Fibroblast of skin of back (primary cell): ENCODE measurements around the gene TYSND1.
"Not testable (repeated sequence)": the region's sequence is repeated elsewhere in the genome, so short reads cannot be mapped to it uniquely, and the experiment has no call there.

Experiments
- DNase-seq: peaks from one replicate; pipeline ENCODE4 v3.0.0-alpha.2; 2013

Gene TYSND1

GRCh38 chr10:70106958-70107791 is 39.3 kb downstream of the TYSND1 start:
- peak; percentile 26 for DNase-seq

- no peak for DNase-seq
These were observed 44.8 kb downstream of the TYSND1 start for GRCh38 chr10:70101668-70102067.

GRCh38 chr10:70101068-70101562 is 45.4 kb downstream of the TYSND1 start:
- not testable (repeated sequence) for DNase-seq

GRCh38 chr10:70098271-70098670 is 48.2 kb downstream of the TYSND1 start:
- no peak for DNase-seq

DNA sequence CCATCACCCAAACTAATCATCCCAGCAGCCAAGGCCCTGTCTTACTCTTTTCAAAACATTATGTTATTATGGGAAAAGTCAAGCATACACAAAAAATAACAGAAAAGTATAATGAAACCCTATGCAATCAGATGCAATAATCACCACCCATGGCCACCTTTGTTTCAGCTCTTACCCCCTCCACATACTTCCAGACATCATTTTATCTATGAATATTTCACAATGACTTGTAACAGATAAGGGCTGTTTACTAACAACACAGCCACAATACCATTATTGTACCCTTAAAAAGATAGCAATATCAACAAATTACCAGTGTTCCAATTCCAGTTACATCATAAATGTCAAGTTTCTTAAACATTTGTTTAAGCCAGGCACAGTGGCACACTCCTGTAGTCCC is 49.0 kb downstream of the TYSND1 start:
- DNase-seq, result no peak

- no peak for DNase-seq
These were observed 49.6 kb downstream of the TYSND1 start for GRCh38 chr10:70096705-70097420.

DNA sequence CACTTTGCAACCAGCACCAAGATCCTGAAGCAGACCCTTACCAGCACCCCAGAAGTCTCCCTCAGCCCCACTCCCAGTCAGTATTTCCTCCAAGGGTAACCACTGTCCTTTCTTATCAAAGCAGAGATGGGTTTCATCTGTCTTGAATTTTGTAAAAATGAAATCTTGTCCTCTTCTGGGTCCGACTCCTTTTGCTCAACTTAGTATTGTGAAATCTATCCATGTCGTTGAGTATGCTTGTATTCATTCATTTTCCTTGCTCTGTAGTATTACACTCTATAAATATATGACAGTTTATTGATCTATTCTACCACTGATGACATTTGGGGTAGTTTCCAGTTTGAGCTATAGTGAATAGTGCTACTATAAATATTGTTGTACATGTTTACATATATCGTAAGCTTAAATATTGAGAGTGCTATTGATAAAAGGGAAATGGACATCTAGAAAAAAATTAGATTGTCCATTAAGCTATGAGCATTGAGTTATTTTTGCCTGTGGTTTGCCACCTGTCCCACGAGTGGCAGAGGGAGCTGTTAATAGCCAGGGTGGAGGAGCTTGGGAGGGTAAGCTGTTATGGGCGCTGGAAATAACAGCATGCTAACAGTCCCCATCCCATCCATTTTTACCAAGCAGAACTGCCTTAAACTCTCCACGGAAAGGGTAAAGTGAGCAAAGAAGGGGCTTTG is 50.3 kb downstream of the TYSND1 start:
- DNase-seq, result no peak

DNA sequence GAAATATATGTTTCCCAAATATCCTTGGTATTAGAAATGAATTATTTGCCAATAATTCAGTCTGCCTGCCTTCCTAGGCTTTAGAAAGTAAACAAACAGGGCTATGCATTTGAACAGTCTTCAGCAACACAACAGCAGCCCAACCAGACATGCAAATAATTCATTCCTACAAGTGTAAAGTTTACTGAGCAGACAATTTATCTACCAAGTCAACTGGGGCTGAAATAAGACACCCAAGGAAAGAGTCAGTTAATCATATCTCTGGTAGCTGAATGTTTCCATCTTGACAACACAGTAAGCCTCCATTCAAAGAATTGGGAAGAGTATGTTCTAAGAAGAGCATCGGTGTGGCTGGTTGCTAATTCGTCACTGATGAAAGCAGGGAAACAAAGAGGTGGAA is 52.2 kb downstream of the TYSND1 start:
- no peak for DNase-seq

DNA sequence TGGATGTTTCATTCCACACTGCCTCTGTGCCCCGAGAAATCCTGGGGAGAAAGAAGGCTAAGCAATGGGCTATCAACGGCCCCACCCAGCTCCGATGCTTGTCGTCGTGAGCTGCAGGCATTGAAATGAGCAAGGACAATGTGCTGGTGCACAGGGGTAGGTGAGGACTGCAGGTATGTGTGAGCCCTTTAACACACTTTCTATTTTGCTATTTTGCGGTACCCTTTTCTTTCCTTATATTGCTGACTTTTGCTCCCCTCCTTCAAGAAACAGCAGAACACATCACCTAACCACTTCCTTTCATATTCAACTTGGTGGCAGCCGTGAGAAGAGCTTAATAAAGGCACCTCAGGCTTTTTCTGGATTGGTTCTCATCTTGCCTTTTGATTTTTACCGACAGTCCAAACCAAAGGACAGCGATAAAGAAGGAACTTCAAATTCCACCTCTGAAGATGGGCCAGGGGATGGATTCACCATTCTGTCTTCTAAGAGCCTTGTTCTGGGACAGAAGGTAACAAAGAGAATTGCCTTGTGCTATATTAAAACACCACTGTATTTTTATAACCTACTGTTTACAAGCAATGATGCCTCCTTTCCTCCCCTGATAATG is 53.1 kb downstream of the TYSND1 start:
- DNase-seq, result no peak

DNA sequence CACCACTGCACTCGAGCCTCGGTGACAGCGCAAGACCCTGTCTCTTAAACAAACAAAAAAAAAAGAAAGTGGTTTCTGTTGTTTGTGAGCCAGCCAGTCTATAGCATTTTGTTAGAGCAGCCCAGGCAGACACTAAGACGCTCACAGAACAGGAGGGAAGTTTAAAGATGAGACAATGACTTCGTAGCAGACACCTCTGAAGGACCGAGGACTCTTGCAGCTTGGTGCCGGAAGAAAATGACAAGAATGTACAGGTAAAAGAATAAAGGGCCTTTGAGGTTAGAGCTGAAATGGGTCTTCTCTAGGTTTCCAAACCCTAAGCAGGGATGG is 54.1 kb downstream of the TYSND1 start:
- no peak for DNase-seq

DNA sequence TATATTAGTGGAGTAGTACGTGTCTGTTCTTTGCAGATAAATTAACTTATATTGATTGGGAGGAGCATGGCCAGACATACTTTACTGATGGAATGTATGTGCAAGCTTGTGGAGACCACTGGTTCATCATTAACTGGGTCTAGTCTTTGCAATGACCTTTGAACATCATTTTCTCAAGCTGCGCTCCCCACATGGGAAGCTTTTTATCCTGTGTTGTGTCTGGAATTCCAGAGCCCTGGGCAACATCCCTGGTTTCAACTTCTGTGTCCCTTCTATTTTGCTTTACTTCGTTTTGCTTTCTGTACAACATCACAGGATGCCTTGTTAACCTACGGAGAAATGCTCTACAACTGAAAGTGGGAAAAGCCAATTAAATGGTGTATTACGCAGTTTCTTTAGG is 55.5 kb downstream of the TYSND1 start:
- DNase-seq, result no peak

DNA sequence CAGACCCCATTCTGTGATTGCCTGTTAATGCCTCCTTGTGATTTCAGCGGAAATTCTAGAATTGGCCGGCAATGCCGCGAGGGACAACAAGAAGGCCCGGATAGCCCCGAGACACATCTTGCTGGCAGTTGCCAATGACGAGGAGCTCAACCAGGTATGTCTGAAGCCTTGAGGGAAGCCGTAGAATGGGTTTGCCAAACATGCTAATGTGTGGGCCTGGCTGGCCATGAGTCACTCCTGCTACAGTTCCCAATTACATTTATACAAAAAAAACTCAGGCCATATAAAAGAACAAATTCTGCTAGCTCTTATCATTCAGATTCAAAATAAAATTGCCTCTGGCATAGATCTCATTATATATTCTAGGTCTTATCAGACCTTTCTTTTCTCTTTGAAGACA is 56.5 kb downstream of the TYSND1 start:
- DNase-seq, result no peak

- DNase-seq, result no peak
These were observed 58.2 kb downstream of the TYSND1 start for GRCh38 chr10:70088308-70088698.
